Stimulated activated CD8-positive, alpha-beta memory T cell treated with anti-CD3 and anti-CD28 coated beads, Interleukin-4, amount 100 ng/mL, for 24 hours (primary cell): ENCODE data around the gene ADARB2.
"Not testable (repeated sequence)": the region's sequence is repeated elsewhere in the genome, so short reads cannot be mapped to it uniquely, and the experiment has no call there.

ENCODE experiments used
- DNase-seq: peaks from one replicate; pipeline ENCODE4 v3.0.0-alpha.2; 2020; ENCODE audit warnings: low read depth

Gene ADARB2

DNA sequence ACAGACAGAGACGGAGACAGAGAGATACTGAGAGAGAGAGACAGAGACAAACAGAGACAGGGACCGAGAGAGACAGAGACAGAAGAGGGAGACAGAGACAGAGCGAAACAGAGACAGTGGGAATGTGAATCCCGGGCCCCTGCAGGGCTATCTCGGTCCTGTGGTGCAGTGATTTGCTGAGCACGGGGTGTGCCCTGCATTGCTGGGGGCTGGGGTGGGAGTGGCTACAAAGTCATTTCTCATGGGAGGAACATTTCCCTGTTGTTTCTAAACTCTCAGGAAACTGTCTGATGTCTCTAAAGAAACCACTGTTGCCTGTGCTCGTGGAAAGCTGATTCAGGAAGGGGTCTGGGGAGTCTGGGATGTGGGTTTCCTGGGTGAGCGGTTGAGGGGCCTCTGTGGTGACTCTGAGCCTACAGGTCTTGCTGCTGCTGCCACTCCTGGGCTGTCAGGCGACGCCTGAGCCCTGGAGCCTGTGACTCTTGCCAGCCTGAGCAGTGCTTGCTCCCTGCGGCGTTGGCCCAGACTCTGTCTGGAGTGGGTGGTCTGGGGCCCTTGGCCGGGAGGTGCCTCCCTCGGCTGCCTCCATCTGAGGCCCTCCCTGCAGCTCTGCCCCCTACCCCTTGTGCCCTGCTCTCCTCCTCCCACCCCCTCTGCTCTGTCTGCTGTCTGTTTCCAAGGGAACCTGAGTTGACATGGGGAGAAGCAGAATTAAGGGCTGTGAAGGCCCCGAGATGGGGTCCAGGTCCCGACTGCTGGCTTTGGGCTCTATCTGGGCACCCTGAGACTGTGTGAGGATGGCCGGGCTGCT is 389.2 kb downstream of the ADARB2 start:
- DNase-seq, result no peak

DNA sequence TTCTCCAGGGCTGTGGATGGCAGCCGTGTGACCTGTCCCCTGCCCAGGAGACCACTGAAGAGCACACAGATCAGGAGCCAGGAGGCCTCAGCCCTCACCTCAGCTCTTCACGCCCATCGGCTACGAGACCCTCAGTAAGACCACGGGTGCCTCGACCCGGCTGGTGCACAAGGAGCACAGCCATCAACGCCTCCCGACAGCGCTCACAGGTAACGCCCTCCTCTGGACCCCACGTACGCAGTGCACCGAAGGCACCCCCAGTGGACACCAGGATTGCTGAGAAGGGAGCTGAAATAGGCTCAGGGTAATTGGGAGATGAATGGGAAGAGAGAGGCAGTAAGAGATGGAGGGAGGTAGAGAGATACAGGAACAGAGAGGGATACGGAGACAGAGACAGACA is 389.8 kb downstream of the ADARB2 start:
- DNase-seq, result no peak

- DNase-seq, result no peak
Measured at GRCh38 chr10:1346201-1346600, 391.1 kb downstream of the ADARB2 start.

DNA sequence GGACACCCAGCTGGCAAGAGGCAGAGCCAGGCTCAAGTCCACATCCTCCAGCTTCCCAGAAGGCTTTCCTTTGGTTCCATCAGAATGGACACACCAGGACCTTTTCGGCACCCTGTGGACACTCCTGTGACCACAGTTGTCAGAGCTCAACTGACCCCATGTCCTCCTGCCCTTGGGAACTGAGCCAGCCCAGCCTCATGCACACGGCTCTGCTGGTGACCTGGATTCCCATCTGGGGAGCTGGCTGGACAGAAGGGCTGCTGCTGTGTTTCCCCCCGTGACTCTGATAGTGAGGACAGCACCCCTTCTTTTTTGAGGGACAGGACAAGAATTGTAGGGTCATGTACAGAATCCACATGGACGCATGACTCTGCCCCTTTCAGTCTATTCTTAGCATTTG is 392.0 kb downstream of the ADARB2 start:
- no peak for DNase-seq

GRCh38 chr10:1344846-1345245 is 392.5 kb downstream of the ADARB2 start:
- no peak for DNase-seq

- no peak for DNase-seq
Measured at GRCh38 chr10:1344408-1344807, 392.9 kb downstream of the ADARB2 start.

DNA sequence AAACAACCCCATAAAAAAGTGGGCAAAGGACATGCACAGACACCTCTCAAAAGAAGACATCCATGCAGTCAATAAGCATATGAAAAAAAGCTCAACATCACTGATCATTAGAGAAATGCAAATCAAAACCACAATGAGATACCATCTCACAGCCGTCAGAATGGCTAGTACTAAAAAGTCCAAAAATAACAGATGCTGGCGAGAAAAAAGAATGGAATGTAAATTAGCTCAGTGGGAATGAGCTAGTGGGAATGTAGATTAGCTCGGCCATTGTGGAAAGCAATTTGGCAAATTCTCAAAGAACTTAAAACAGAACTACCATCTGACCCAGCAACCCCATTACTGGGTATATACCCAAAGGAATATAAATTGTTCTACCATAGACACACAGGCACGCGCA is 394.1 kb downstream of the ADARB2 start:
- DNase-seq, result no peak

- DNase-seq, result not testable (repeated sequence)
Measured at GRCh38 chr10:1341052-1341451, 396.3 kb downstream of the ADARB2 start.

DNA sequence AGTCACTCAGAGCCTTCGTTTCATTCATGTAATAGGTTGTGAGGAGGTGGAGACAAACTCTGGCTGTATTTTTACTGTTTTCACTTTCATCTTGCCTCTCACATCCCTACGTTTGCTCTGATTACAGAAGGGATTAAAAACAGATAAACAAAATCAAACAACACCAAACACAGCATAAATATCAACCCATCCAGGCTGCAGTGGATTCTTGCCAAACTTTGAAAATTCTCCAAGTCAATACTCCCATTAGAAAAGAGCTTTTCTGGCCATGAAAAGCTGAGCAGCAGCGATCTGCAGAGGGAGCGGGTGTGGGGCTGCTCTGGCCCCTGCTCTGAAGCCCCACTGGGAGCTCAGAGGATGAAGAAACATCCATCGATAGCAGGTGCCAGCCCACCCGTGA is 397.9 kb downstream of the ADARB2 start:
- DNase-seq, result no peak

DNA sequence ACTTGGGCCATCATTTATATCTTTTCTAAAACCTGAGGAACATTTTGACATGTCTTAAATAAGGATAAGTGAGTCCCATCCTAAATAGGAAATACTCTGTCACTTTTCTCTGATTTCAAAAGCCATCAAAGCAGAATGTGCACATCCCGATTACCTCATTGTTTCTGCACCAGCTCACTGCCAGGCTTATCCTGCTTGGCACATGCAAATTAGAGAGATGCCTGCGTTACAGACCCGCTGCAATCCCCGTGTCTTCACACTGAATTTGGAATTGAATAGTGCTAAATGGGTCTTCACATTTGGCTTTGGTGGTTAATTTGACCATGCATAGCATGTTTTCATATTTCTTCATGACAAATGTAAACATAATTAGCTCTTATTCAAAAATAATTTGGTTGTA is 401.7 kb downstream of the ADARB2 start:
- DNase-seq, result no peak

DNA sequence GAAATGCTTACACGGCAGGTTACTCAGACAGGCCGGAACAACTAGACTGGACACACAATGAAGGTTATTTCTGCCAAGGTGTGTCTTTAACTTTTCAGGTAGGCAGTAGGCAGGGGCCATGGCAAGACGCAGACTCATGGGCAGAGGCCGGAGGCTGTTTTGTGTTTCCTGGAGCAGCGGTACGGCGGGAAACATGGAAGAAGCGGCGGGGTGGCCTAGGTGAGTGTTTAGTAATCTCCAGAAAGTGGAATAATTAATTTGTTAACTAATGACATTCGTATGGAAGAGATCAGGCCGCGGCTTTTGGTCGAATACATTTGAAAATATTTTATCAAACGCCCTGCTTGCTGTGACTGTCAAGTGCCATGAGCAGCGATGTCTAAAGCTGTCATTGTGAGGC is 403.3 kb downstream of the ADARB2 start:
- no peak for DNase-seq

- DNase-seq, result no peak
Measured at GRCh38 chr10:1331560-1331959, 405.8 kb downstream of the ADARB2 start.

DNA sequence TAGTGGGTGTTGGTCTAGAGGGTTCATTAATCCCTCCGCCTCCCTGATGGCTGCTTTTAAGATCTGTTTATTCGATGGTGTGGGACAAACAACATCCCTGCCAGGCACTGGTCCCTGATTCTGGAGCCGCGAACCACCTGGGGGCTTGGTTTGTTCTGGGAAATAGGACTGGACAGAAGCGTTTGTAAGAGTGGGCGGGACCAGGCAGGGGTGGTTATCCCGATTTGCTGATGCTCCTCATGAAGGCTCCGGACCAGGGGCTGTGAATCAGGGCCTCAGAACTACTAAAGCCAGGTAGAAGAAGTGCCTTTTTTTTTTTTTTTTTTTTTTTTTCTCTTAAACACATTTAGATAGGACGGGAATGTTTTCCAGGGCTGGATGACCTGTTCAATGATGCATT is 407.7 kb downstream of the ADARB2 start:
- DNase-seq, result no peak

DNA sequence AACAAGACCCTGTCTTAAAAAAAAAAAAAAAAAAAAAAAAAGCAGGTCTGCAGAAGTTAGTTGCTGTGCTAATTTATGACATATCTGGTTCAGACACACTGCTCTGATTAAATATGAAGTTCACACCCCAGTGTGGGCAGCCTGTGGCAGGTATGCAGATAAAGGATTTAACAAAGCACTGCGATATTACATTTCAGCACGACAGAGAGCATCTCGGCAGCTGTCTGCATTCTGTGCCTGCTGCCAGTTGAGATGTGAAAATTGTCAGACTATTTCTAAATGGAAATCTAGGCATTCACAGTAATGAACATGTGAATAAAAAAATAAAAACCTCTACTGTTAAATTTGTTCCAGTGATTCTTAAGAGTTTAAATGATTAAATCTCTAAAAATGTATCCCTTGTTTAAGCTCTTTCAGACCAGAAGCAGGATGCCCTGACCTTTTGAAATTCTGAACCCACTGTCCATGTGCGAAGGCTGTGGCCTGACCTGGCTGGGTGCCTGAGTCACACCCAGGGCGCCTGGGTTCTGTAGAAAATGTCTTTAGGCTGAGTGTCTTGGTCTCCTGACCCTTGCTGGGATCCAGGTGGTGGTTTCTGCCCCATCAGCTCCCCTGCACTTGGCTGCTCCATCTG is 408.2 kb downstream of the ADARB2 start:
- no peak for DNase-seq

DNA sequence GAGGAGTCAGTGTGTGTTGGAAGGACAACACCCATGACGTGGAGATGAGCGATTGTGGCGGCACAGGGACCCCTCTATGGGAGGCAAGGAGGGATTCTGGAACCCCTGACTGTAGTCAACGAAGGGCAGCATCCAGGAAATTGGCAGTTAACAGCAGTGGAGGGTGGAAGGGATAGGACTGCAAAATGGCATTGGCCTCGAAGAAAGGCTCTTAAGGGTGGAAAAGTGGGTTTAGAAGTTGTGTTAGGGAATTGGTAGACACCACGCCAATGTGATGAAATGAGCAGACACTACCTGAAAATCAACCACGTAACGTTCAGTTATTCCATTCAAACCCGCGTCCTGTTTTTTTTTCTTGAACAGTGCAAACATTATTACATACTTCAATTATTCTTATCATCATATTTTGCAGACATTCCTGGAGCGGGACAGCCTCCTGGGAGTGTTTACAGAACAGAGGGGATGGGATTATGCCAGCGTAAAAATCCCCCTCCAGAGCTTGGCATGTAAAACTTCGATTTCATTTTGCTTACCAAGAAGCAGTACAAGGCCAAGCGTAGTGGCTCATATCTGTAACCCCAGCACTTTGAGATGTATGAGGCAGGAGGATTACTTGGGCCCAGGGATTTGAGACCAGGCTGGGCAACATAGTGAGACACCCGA is 409.0 kb downstream of the ADARB2 start:
- DNase-seq, result no peak

- no peak for DNase-seq
Measured at GRCh38 chr10:1327759-1328158, 409.6 kb downstream of the ADARB2 start.

DNA sequence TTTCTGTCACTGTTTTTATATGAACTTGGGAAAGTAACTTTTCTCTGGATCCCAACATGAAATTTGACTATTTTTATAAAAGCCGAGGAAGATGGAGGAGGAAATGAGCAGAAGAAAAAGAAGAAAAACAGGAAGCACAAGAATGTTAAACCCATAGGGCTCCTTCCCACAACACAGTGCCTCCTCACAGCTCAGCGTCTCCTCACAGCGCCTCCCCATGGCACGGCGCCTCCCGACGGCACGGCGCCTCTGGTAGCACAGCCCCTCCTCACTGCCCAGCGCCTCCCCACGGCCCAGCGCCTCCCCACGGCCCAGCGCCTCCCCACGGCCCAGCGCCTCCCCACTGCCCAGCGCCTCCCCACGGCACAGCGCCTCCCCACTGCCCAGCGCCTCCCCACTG is 410.8 kb downstream of the ADARB2 start:
- DNase-seq, result not testable (repeated sequence)

- DNase-seq, result no peak
Measured at GRCh38 chr10:1324903-1325302, 412.4 kb downstream of the ADARB2 start.

- DNase-seq, result no peak
Measured at GRCh38 chr10:1323951-1324350, 413.4 kb downstream of the ADARB2 start.

DNA sequence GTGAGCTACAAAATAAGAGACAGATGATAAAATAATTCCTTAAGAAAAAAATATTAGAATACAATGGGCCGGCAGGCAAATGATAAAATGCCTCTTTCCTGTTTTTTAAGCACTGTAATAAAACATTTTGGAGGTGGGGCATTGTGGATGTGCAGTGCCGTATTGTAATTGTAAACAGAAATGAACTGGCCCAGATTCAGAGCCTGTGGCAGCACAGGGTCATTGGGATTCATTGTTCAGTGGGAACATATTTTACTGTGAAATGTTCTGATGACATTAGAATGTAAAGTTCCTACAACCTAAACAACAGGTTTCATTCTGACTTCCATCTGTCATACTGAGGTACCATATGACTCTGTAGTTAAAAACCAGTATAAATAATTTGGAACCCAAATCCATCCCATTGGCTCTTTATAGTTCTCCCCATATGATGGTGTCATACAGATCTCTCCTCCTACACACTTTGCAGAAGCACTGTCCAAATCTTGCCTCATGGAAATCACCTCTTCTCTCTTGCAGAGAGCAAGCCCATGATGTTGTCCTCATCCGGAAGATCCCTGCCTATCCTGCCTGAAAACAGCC is 416.5 kb downstream of the ADARB2 start:
- no peak for DNase-seq

DNA sequence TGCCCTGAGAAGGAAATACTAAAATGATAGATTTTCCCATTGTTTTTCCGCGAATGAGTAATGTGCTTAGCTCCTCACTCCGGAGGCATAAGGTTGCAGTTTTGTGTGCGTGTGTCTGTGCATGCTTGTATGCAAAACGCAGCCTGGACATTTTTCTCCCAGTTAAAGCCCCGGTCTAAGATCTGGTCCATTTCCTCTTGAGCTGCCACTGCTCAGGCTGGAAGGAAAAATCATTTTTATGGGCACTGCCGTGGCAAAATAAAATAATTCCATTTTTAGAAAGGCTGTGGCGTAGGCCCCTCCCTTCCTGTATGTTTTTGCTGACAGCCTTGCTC is 420.5 kb downstream of the ADARB2 start:
- no peak for DNase-seq

DNA sequence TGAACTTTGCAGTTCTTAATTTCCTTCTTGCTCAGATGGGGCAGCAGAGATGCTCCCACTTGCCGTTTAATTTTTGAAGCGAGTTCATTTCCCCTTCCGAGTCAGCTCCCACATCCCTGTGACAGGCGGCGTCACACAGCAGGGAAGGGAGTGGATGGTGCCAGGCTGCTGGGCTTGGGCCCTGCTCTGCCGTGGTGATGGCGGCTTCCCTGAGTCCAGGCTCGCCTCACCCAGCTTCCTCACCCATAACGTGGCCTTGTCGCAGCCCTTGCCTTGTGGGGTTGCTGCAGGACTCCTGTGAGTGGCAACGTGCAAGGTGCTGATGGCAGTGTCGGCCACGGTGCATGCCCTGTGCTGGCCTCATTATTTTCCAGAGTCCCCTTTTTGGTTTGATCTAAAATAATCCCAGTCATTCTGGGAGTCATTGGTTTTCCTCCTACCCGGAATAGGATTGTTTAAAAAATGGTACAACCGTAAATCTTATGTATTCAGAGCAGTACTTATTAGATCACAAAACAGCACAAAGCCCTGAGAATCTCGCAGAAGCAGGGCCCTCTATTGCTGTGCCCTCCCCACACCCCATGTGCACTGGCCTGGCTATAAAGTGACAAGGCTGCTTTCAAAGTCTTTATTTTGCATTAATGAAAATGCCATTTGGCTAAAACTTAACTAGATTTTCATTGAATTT is 421.1 kb downstream of the ADARB2 start:
- no peak for DNase-seq
